ENCODE data around the gene KLK11.

KLK11 gene

GRCh38 chr19:51027126-51027806 lies 850 bp upstream of the KLK11 start:
- DNase-seq, result no peak

DNA sequence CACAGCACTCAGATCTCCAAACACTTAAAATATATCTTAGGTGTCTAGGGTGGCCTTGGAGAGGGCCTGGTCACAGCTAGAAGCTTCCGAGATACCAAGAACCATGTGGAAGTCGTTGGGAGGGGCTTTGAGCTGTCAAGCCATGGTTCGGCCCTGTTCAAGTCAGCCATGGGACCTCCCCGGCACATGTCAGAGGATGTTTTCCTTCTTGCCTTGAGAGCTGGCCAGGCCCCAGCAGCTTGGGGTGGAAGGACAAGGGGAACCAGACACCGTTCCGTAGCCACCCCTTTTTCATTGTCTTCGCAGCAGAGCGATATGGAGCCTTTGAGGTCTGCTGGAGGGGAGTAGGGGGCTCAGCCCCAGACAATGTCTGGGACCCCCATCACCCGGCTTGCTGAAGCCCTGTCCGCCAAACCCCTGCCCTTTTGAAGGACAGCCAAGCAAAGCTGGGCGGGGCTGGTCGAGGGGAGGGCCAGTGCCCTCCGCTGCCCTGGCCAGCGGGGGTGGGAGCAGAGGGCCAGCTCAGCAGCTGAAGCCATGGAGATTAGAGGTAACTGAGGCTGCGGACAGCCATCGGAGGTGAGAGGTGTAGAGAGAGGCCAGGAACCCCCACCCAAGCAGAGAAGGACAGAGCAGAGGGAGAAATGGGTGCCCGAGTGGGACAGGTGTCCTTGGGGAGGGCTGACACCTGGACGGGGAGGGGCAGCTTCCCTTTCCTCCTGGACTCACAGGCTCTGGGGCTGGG lies 435 bp downstream of the KLK11 start:
- no peak for DNase-seq

GRCh38 chr19:51025401-51025800 lies 1.0 kb downstream of the KLK11 start:
- DNase-seq, result no peak

- no peak for DNase-seq
Measured at GRCh38 chr19:51024924-51025323, 1.5 kb downstream of the KLK11 start.

DNA sequence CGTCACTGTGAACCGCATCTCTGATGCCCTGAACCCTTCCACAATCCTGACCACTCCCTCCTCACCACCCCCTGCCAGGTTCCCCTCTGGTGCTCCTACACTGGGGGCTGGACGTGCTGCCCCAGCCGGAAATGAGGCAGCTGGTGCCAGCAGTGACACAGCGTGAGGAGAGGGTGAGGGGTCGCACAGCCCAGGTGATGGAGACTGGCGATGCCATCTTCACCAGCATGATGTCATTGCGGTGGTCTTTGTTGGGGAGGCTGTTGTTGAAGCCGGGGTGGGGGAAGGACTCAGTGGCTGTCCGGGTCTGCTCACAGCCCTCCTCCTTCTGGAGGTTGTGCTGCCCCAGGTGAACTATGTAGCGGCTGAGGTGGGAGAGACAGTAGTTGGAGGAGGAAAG lies 2.5 kb downstream of the KLK11 start:
- no peak for DNase-seq

- no peak for DNase-seq
Measured at GRCh38 chr19:51022526-51022925, 3.9 kb downstream of the KLK11 start.

GRCh38 chr19:51020988-51021651 lies 5.3 kb downstream of the KLK11 start:
- DNase-seq, result no peak

DNA sequence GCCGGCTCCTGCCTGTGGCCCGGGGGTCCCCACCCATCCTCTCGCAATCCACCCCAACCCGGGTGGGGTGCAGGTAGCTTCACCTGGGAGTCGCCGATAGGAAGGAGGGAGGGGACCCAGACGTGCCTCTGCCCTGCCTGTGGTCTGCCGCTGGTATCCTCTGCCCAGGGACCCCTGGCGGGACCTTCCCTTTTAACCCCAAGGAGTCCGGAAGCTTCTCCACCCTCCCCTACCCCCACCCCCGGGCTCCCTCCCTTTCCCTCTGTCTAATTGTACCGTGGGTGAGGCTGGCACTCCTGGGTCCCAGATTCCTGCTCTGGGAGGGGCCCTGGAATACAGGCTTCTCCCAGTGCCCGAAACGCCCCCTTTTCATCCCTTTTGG lies 6.9 kb downstream of the KLK11 start, which contains the start of gene KLK10:
KLK10 (minus strand) TSS at position 166 of the 382 bp plus-strand sequence. CDS start 579 bp downstream, outside the sequence.
- DNase-seq, result no peak

DNA sequence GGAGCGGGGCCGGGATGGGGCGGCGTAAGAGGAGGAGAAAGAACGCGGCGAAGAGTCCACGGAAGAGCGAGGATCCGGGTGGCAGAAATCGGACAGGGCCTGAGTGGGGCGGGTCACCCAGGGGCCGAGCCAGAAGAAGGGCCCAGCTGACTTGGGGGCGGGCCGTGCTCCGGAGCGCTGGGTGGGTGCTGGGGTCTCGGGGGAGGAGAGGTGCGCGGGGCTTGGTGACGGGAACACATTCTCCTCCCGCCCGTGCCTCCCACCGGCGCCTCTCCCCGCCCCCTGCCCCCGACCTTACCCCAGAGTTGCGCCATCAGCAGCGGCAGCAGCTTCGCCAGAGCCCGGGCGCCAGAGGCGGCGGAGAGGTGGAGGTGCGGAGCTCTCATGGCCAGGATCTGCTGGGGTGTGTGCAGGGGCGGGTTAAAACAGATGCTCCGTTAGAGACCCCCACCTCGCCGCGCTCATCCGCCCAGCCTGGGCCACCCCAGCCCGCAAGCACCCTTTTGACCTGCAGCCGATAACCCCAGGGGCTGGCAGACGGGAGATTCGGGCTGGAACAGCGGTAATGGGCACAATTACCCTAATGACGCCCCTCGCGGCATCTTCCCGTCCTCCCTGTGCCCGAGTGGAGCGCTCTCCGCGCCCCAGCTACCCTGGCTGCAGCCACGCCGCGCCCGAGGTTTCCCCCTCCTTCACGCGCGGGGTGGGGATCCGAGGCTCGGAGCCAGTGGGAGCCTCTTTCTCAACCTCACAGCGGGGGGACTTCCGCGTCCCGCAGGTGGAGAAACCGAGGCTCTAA lies 7.5 kb downstream of the KLK11 start:
- DNase-seq, result no peak

DNA sequence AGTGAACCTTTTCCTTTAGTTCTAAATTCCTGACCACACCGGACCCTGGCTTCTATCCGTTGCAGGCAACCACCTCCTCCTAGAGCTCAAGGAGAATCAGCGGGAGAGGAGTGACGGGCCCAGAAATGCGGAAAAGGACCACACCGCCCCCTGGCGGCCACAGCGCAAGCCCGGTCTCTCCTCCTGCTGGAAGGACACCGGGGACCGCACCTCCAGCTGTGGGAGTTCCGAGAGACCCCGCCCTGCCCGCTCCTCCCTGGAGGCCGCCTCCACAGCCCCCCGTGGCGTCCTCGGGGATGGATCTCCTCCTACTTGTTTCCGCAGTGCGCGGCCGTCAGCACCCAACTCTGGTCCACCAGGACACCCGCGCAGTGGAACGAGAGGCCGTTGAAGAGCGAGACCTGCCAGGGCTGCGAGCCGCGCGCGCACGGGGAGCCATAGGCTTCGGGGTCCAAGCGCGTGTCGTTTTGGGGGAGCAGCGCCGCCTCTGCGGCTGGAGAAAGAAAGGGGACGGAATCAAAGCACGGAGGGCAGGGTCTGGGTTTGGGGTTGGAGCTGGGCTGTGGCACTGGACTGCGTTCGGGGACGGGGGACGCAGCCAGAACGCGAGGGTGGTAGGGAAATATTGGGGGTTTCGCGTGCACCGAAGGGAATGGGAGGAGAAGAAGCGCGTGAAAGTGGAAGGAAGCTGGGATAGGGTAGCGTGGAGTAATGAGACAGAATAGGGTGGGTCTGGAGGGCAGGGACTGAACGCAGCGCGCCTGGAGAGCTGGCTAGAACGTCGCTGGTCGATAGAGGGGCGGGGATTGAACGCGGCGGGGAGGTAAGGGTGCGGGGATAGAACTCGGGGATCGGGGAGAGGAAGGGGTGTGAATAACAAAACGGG lies 9.4 kb downstream of the KLK11 start:
- DNase-seq, result peak; percentile 91

GRCh38 chr19:51015691-51016267 lies 10.6 kb downstream of the KLK11 start:
- no peak for DNase-seq

- DNase-seq, result no peak
Measured at GRCh38 chr19:51014242-51014641, 12.2 kb downstream of the KLK11 start.

- no peak for DNase-seq
Measured at GRCh38 chr19:51012661-51013190, 13.7 kb downstream of the KLK11 start.

- DNase-seq, result no peak
Measured at GRCh38 chr19:51010066-51010795, 16.2 kb downstream of the KLK11 start.

- DNase-seq, result no peak
Measured at GRCh38 chr19:51009061-51009891, 17.1 kb downstream of the KLK11 start.

DNA sequence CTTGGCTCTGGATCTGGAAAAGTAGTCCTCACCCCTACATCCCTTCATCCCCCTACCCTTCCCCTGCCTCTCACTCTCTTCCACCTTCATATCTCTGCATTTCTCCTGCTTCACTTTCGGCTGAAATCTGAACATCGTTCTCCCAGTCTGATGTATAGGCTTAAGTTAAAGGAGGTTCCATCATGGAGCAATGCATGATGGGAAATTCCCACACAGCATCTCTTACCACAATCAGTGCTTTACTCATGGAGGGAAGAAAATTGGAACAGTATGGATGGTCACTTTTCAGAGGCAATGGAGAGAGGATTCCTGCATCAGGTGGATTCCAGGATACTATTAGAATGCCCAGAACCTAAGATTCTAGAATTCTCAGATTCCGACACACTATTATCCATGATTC lies 18.9 kb downstream of the KLK11 start:
- DNase-seq, result no peak

DNA sequence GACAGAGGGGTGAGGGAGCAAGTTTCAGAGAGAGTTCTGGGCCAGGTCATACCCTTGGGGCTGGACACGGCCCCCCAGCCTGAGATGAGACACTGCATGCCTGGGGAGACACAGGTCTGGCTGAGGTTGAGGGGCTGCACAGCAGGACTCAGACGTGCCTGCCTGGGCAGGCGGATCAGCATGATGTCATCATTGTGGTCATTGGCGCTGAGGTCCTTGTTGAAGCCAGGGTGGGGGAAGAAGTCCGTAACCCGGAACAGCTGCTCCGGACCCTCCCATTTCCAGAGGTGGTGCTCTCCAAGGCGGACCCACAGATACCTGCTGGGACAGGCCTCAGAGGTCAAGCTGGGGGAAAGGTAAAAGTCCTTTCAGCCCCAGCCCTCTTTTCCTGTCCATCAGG lies 20.0 kb downstream of the KLK11 start:
- no peak for DNase-seq

DNA sequence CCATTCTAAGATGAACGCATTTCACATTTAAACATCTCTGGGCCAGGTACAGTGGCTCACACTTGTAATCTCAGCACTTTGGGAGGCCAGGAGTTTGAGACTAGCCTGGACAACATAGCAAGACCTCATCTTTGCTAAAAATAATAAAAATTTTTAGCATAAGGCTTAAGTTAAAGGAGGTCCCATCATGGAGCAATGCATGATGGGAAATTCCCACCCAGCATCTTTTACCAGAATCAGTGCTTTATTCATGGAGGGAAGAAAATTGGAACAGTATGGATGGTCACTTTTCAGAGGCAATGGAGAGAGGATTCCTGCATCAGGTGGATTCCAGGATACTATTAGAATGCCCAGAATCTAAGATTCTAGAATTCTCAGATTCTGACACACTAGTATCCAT lies 21.2 kb downstream of the KLK11 start:
- no peak for DNase-seq

GRCh38 chr19:51003316-51003715 lies 23.1 kb downstream of the KLK11 start:
- no peak for DNase-seq

Data from 8988T (cell line).